ENCODE measurements around the gene CGB7.

The CGB7 gene

GRCh38 chr19:49091391-49092038, 34.0 kb upstream of the CGB7 start:
- ChIA-PET POLR2A (interaction anchor here (0.6 kb wide), 1 partner anchor 119 kb away, joined by 6 read pairs; no protein-coding TSS in a partner anchor), CTCF (interaction anchor here (0.6 to 0.9 kb wide), 3 partner anchors 115 to 422 kb away, joined by 3 read pairs; no protein-coding TSS in a partner anchor)
- Histone ChIP-seq H3K4me3 (ENCODE audit: low read depth, low read length) (no peak overlapping the region), H3K4me1 (ENCODE audit: control insufficient read depth, insufficient read depth, low read length) (0 out of 2 replicates have a peak, but pooled peaks cover 6% of the 10 kb centered on the region), H3K9me3 (ENCODE audit: control insufficient read depth, insufficient read depth, low read depth, low read length) (no peaks in the 10 kb centered on the region), H3K36me3 (ENCODE audit: control insufficient read depth in 2 of 2, insufficient read depth in 1 of 2, low read length in 2 of 2) (peaks cover 91 to 95% of the 10 kb centered on the region in 2 experiments), H3K27ac (ENCODE audit: extremely low read depth, low read depth, low read length) (no peak overlapping the region)
- TF ChIP-seq KLF9 (tag by site-specific recombination; IDR thresholded peaks at IDR 0.05; ENCODE audit: low read depth): no peak
- TF ChIP-seq PRDM10 (tag by site-specific recombination; IDR thresholded peaks at IDR 0.05): no peak
- TF ChIP-seq GFI1B (tag by site-specific recombination; IDR thresholded peaks at IDR 0.05): no peak
- no peak for TF ChIP-seq ZNF596 (tag by site-specific recombination; IDR thresholded peaks at IDR 0.05)

GRCh38 chr19:49086296-49086695, 28.7 kb upstream of the CGB7 start:
- no peak for TF ChIP-seq ATF2 (tag by site-specific recombination; IDR thresholded peaks at IDR 0.05; ENCODE audit: low read depth)
- no peak for TF ChIP-seq ZNF302 (tag by site-specific recombination; IDR thresholded peaks at IDR 0.05; ENCODE audit: low read depth)
- TF ChIP-seq ZNF560 (tag by site-specific recombination; IDR thresholded peaks at IDR 0.05; ENCODE audit: borderline replicate concordance): no peak
- TF ChIP-seq ZNF274 (IDR thresholded peaks at IDR 0.05; ENCODE audit: low read length): no peak
- no peak for TF ChIP-seq ZNF274 (tag by site-specific recombination; IDR thresholded peaks at IDR 0.05; ENCODE audit: borderline replicate concordance)
- no peak for TF ChIP-seq ZNF211 (tag by site-specific recombination; IDR thresholded peaks at IDR 0.05; ENCODE audit: low read depth)
- TF ChIP-seq ZEB2 (tag by site-specific recombination; IDR thresholded peaks at IDR 0.05): no peak
- peaks cover 47 to 50% of the 10 kb centered on the region in 2 experiments for H3K36me3 ChIP-seq (ENCODE audit: control insufficient read depth in 2 of 2, insufficient read depth in 1 of 2, low read length in 2 of 2)
- H3K4me1 ChIP-seq (ENCODE audit: control insufficient read depth, insufficient read depth, low read length): peaks cover 5% of the 10 kb centered on the region; the same call in 1 of the 2 replicates
- peak overlapping the region; percentile 92 for H3K27ac ChIP-seq (ENCODE audit: extremely low read depth, low read depth, low read length)
- CTCF ChIA-PET: interaction anchor here (0.6 to 4.0 kb wide), 5 partner anchors 11 to 60 kb away, joined by 3 to 36 read pairs (median 4); no protein-coding TSS in a partner anchor
- POLR2A ChIA-PET: interaction anchor here (0.6 to 1.2 kb wide), 3 partner anchors 9 to 93 kb away, joined by 3 read pairs; partner anchors contain the start of genes GYS1 and RUVBL2
- H3K9me3 ChIP-seq (ENCODE audit: control insufficient read depth, insufficient read depth, low read depth, low read length): no peaks in the 10 kb centered on the region
- H3K4me3 ChIP-seq (ENCODE audit: low read depth, low read length): peak overlapping the region; percentile 89

- H3K4me1 ChIP-seq (ENCODE audit: control insufficient read depth, insufficient read depth, low read length): peaks cover 5% of the 10 kb centered on the region; the same call in 1 of the 2 replicates
- H3K9me3 ChIP-seq (ENCODE audit: control insufficient read depth, insufficient read depth, low read depth, low read length): no peaks in the 10 kb centered on the region
- POLR2A ChIA-PET: interaction anchor here (0.6 to 1.2 kb wide), 3 partner anchors 10 to 92 kb away, joined by 3 read pairs; partner anchors contain the start of genes GYS1 and RUVBL2
- peak overlapping the region; percentile 92 for H3K27ac ChIP-seq (ENCODE audit: extremely low read depth, low read depth, low read length)
- CTCF ChIA-PET: interaction anchor here (0.6 to 4.0 kb wide), 3 partner anchors 12 to 38 kb away, joined by 3 to 36 read pairs (median 4); no protein-coding TSS in a partner anchor
- TF ChIP-seq ZNF133 (tag by site-specific recombination; IDR thresholded peaks at IDR 0.05): 0 out of 2 replicates have a peak, but pooled peaks have one; percentile 6
- TF ChIP-seq ZNF146 (tag by site-specific recombination; IDR thresholded peaks at IDR 0.05): no peak
- no peak for TF ChIP-seq SP2 (tag by site-specific recombination; IDR thresholded peaks at IDR 0.05)
- no peak for TF ChIP-seq ZBTB20 (tag by site-specific recombination; IDR thresholded peaks at IDR 0.05)
- peaks cover 42 to 45% of the 10 kb centered on the region in 2 experiments for H3K36me3 ChIP-seq (ENCODE audit: control insufficient read depth in 2 of 2, insufficient read depth in 1 of 2, low read length in 2 of 2)
- peak overlapping the region; percentile 89 for H3K4me3 ChIP-seq (ENCODE audit: low read depth, low read length)
Measured at GRCh38 chr19:49085868-49086232, 28.3 kb upstream of the CGB7 start.

Data from HEK293 (cell line).